Activated T-helper 1 cell treated with anti-CD3 and anti-CD28 coated beads, Interleukin-2, amount 50 U/mL, for 16 hours (primary cell): ENCODE results near the gene SERPINA9.
"Not testable (repeated sequence)": the region's sequence is repeated elsewhere in the genome, so short reads cannot be mapped to it uniquely, and the experiment has no call there.

ENCODE experiments used
- DNase-seq, 2 donors: peaks; one replicate each; pipeline ENCODE4 v3.0.0-alpha.2; 2020; ENCODE audit warnings: low read depth in 1 of 2, low spot score in 1 of 2

SERPINA9 gene

DNA sequence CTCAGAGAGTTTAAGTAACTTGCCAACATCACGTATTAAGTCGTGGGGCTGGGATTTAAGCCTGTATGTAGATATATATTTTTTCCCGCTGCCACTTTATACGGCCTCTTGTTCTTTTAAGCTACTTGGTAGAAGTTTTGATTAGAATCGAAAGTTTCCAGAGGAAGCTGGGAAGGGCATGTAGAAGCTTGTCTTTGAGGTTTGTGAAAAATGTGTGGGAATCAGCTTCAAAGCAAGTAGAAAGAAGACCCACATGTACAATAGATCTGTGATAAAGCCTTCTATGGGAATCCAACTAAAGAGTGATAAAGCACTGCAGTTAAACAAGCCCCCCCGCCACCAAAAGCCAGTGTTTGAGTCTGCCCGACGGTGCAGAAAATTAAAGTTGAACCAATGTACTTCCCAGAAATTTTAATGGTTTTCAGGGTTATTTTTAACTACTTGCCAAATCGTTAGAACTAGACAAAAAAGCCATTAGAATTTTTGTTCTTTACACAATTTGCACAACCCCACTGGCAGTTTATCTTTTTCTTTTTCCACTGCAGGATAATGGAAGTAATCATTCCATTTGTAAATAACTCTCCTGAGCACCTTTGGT is 48.9 kb downstream of the SERPINA9 start:
- no peak for DNase-seq

DNA sequence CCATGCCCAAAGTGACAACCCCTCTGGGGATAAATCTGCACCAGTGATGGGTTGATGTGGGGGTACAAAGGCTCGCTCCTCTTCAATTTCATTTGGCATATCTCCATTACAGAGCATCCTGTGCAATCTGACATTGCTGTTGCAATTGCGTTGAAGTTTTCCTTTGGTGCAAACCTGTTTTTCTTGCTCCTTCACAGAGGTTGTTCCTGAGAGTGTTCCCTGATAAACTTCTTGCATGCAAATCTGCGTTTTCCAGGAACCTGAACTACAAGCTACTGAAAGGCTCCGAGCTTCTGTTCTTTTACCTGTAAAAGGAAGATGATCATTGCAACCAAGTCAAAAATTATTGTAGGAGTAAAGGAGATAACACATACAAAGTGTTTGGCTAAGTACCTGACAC is 49.5 kb downstream of the SERPINA9 start:
- no peak for DNase-seq

DNA sequence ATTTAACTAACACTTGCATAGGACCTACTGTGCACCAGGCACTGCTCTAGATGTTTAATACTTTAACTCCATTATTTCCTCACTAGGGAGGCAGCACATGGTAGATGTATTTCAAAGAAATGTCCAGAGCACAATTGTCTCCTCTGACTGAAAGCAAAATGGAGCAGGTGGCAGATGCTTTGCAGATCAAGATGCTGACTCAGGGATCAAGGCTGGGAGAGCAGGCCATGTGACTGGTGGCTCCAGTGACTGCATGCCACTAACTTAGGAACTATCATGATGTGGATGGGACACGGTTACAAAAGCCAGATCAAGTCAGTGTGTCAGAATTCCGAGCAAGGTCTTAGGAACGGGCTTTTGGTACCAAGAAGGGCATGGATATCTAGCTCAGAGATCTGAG is 51.6 kb downstream of the SERPINA9 start:
- DNase-seq: no peak

DNA sequence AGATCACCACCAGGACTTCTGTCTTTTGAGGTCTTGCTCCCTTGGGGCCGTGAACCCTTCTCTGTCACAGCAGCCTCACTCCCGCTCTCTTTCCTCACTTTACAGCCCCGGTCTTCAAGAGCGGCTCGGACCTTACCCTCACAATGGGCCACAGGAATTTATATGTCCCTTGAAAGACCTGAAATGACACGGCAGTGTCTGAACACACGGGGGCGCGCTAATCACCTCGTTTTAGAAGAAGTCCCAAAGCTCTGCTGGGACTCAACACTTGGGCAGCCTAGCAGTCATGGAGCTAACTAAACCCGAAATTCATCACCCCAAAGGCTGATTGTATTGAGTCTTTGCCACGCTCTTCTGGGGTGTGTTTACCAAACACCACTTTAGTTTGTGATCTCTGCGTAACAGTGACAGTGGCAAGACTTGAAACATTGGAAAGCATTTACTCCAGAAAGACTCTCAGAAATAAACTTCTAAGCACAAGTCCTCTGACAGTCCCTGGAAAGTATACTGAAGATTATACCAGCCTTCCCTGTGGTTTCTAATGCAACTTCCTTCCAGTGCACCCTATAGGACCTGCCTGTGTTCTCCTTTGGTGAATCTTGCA is 52.4 kb downstream of the SERPINA9 start:
- DNase-seq: no peak

DNA sequence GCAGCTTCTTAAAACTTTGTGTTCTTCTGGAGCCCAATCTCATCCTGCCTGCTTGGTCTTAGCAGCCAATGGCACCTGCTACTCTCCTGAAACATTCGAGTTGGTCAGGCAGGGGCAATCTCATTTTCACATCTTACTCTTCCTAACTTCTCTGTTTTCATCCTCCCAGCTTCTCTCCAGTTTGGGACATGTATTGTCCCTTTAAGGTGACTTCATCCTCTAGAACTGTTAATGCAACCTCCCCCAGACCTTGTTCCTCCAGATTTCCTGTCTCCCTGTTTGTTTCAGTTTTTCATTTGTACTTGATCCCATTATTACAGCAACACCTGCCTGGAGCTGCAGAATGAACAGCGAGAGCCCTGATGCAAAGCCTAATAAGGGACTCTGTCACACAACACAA is 54.7 kb downstream of the SERPINA9 start:
- no peak for DNase-seq

DNA sequence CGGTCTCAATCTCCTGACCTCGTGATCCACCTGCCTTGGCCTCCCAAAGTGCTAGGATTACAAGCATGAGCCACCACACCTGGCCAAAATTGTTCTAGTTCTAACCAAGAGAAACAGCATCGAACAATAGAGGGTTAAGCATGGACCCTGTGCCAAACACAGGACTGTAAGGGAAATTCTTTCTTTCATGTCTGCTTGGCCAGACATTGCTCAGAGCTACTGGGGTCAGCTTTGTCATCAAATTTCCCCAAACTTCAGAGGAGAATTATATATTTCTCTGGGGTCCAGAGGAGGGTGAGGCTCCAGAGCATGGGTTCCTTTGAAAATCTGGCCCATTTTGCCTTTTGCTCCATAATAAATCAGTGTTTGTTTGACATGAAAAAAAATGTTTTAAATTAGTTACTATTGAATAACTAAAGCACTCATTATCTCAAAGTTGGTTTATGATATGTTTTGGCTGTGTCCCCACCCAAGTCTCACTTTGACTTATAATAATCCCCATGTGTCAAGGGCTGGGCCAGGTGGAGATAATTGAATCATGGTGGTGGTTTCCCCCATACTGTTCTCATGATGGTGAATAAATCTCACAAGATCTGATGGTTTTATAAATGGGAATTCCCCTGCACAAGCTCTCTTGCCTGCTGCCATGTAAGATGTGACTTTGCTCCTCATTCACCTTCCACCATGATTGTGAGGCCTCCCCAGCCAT is 58.3 kb downstream of the SERPINA9 start:
- DNase-seq: not testable (repeated sequence)
